ENCODE measurements around the gene IQSEC1. TPM values are rescaled to one million over a fixed set of nuclear protein-coding genes. Genes with fewer than 3 reads are reported as not detected.

Gene IQSEC1
- total RNA-seq, 1 donor: 135 TPM

- Histone ChIP-seq H3K27me3 (ENCODE audit: insufficient read depth, low read length) (no peaks in the 10 kb centered on the region), H3K4me3 (ENCODE audit: low read length) (no peak overlapping the region), H3K9me3 (ENCODE audit: low read depth, low read length) (no peaks in the 10 kb centered on the region), H3K4me1 (ENCODE audit: insufficient read depth, low read length) (no peaks in the 10 kb centered on the region)
These were observed 45.0 kb downstream of the IQSEC1 start for GRCh38 chr3:13028010-13028821.

- Histone ChIP-seq H3K27me3 (ENCODE audit: insufficient read depth, low read length) (no peaks in the 10 kb centered on the region), H3K9me3 (ENCODE audit: low read depth, low read length) (no peaks in the 10 kb centered on the region), H3K4me1 (ENCODE audit: insufficient read depth, low read length) (peaks cover 5% of the 10 kb centered on the region), H3K4me3 (ENCODE audit: low read length) (no peak overlapping the region)
These were observed 46.1 kb downstream of the IQSEC1 start for GRCh38 chr3:13027154-13027553.

- H3K4me3 ChIP-seq (ENCODE audit: low read length): no peak overlapping the region
- H3K27me3 ChIP-seq (ENCODE audit: insufficient read depth, low read length): no peaks in the 10 kb centered on the region
- H3K9me3 ChIP-seq (ENCODE audit: low read depth, low read length): no peaks in the 10 kb centered on the region
- peaks cover 5% of the 10 kb centered on the region for H3K4me1 ChIP-seq (ENCODE audit: insufficient read depth, low read length)
These were observed 46.7 kb downstream of the IQSEC1 start for GRCh38 chr3:13026534-13026933.

GRCh38 chr3:13025778-13026518, 47.3 kb downstream of the IQSEC1 start:
- Histone ChIP-seq H3K4me3 (ENCODE audit: low read length) (no peak overlapping the region), H3K27me3 (ENCODE audit: insufficient read depth, low read length) (no peaks in the 10 kb centered on the region), H3K4me1 (ENCODE audit: insufficient read depth, low read length) (peaks cover 5% of the 10 kb centered on the region), H3K9me3 (ENCODE audit: low read depth, low read length) (no peaks in the 10 kb centered on the region)

GRCh38 chr3:13025090-13025489, 48.1 kb downstream of the IQSEC1 start:
- H3K27me3 ChIP-seq (ENCODE audit: insufficient read depth, low read length): no peaks in the 10 kb centered on the region
- H3K4me3 ChIP-seq (ENCODE audit: low read length): no peak overlapping the region

GRCh38 chr3:13024765-13025065, 48.5 kb downstream of the IQSEC1 start:
- H3K9me3 ChIP-seq (ENCODE audit: low read depth, low read length): no peaks in the 10 kb centered on the region
- H3K4me1 ChIP-seq (ENCODE audit: insufficient read depth, low read length): peaks cover 5% of the 10 kb centered on the region
- no peaks in the 10 kb centered on the region for H3K27me3 ChIP-seq (ENCODE audit: insufficient read depth, low read length)

More at GRCh38 chr3:13025090-13025489, 48.1 kb downstream of the IQSEC1 start:
- no peaks in the 10 kb centered on the region for H3K9me3 ChIP-seq (ENCODE audit: low read depth, low read length)
- peaks cover 5% of the 10 kb centered on the region for H3K4me1 ChIP-seq (ENCODE audit: insufficient read depth, low read length)

GRCh38 chr3:13023971-13024764, 49.1 kb downstream of the IQSEC1 start:
- Histone ChIP-seq H3K4me3 (ENCODE audit: low read length) (no peak overlapping the region), H3K4me1 (ENCODE audit: insufficient read depth, low read length) (peaks cover 9% of the 10 kb centered on the region), H3K27me3 (ENCODE audit: insufficient read depth, low read length) (no peaks in the 10 kb centered on the region), H3K9me3 (ENCODE audit: low read depth, low read length) (no peaks in the 10 kb centered on the region)

More at GRCh38 chr3:13024765-13025065, 48.5 kb downstream of the IQSEC1 start:
- H3K4me3 ChIP-seq (ENCODE audit: low read length): no peak overlapping the region

- H3K4me3 ChIP-seq (ENCODE audit: low read length): no peak overlapping the region
- H3K27me3 ChIP-seq (ENCODE audit: insufficient read depth, low read length): no peaks in the 10 kb centered on the region
- peaks cover 16% of the 10 kb centered on the region for H3K4me1 ChIP-seq (ENCODE audit: insufficient read depth, low read length)
- no peaks in the 10 kb centered on the region for H3K9me3 ChIP-seq (ENCODE audit: low read depth, low read length)
These were observed 49.8 kb downstream of the IQSEC1 start for GRCh38 chr3:13023235-13023970.

GRCh38 chr3:13022348-13023234, 50.6 kb downstream of the IQSEC1 start:
- peaks cover 25% of the 10 kb centered on the region for H3K4me1 ChIP-seq (ENCODE audit: insufficient read depth, low read length)
- H3K9me3 ChIP-seq (ENCODE audit: low read depth, low read length): no peaks in the 10 kb centered on the region
- H3K4me3 ChIP-seq (ENCODE audit: low read length): peak overlapping the region; percentile 40
- H3K27me3 ChIP-seq (ENCODE audit: insufficient read depth, low read length): no peaks in the 10 kb centered on the region

GRCh38 chr3:13021141-13022114, 51.8 kb downstream of the IQSEC1 start:
- peaks cover 36% of the 10 kb centered on the region for H3K4me1 ChIP-seq (ENCODE audit: insufficient read depth, low read length)
- H3K4me3 ChIP-seq (ENCODE audit: low read length): peak overlapping the region; percentile 40
- no peaks in the 10 kb centered on the region for H3K9me3 ChIP-seq (ENCODE audit: low read depth, low read length)
- H3K27me3 ChIP-seq (ENCODE audit: insufficient read depth, low read length): no peaks in the 10 kb centered on the region

GRCh38 chr3:13020159-13020750, 53.0 kb downstream of the IQSEC1 start:
- H3K9me3 ChIP-seq (ENCODE audit: low read depth, low read length): no peaks in the 10 kb centered on the region
- H3K27me3 ChIP-seq (ENCODE audit: insufficient read depth, low read length): no peaks in the 10 kb centered on the region
- H3K4me3 ChIP-seq (ENCODE audit: low read length): peak overlapping the region; percentile 40
- peaks cover 48% of the 10 kb centered on the region for H3K4me1 ChIP-seq (ENCODE audit: insufficient read depth, low read length)

GRCh38 chr3:13019243-13020095, 53.8 kb downstream of the IQSEC1 start:
- no peak overlapping the region for H3K4me3 ChIP-seq (ENCODE audit: low read length)
- H3K27me3 ChIP-seq (ENCODE audit: insufficient read depth, low read length): no peaks in the 10 kb centered on the region
- peaks cover 55% of the 10 kb centered on the region for H3K4me1 ChIP-seq (ENCODE audit: insufficient read depth, low read length)
- no peaks in the 10 kb centered on the region for H3K9me3 ChIP-seq (ENCODE audit: low read depth, low read length)

All from mononuclear cell (primary cell).